Right renal cortex interstitium (tissue), 3 donors: ENCODE results near the gene PGBD5. TPM values are rescaled to one million over a fixed set of nuclear protein-coding genes. Genes with fewer than 3 reads are reported as not detected.

Source experiments
- DNase-seq, 3 donors: peaks; one replicate each; pipeline ENCODE4 v3.0.0-alpha.2; 2013; ENCODE audit warnings: low read depth in 3 of 3, low spot score in 2 of 3
- polyA plus RNA-seq, 3 donors: library from polyadenylated mRNA; unstranded; fragments of 120-200 nt; gene quantifications; one replicate each; pipeline ENCODE4 v1.2.1, GENCODE V29; 2013; ENCODE audit not compliant: insufficient read length in 3 of 3

The PGBD5 gene
- polyA plus RNA-seq, 3 donors, result 6.0 to 7.2 (median 6.5) TPM

DNA sequence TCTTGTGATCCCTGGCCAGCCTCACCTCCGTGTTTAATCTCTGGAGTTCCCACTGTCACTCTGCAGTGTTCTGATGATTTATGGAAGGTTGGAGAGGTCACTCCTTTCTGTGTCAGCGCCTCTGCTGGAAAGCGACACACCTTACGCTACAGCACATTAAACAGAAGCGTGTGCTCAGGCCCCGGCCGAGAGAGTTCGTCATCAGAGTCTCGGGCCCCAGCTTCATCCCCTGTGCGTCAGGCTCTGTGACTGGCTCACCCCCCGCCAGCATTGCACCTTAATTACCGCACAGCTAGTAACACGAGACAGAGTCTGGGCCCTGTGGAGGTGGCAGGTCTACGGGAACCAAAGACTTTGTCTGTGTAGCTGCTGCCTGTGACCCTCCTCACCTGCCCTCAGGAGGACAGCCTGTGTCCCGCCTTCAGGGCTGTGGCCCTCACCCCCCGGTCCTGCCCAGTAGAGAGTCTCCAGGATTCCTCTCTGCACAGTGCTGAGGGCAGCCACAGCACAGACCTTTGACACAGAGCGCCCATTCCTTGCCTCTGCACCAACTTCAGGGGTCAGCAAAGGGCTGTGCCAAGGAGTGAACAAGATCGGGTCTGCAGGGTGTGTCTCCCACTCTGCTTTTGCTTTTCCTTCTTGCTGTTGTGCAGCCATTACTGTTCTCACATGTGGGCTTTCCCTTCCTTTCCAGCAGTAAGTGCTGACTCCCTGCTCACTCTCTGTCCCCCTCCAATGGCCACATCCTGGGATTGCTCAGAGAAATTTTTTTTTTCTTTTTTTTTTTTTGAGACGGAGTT lies 157.6 kb downstream of the PGBD5 start:
- peak in 2 of 3 donors; percentile 27 to 50 for DNase-seq

- no peak for DNase-seq
These were observed 158.6 kb downstream of the PGBD5 start for GRCh38 chr1:230267338-230268065.

DNA sequence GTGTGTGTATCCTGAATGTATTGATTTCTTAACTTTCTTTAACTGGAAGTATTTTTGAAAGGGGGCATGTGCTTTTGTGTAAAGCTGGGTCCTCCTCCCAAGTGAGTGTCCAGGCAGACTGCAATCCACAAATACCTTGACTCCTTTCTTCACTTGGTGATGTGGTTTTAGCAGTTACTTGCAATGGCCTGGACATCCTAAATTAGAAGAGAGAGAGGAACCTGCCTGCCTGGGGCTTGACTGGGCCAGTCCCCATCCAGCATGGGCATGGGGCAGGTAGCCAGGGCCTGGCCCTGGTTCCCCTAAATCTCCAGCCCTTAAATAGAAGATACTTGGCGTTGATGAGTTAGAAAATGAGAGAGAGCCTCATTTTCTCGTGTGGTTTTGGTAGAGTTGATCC lies 159.7 kb downstream of the PGBD5 start:
- no peak for DNase-seq

DNA sequence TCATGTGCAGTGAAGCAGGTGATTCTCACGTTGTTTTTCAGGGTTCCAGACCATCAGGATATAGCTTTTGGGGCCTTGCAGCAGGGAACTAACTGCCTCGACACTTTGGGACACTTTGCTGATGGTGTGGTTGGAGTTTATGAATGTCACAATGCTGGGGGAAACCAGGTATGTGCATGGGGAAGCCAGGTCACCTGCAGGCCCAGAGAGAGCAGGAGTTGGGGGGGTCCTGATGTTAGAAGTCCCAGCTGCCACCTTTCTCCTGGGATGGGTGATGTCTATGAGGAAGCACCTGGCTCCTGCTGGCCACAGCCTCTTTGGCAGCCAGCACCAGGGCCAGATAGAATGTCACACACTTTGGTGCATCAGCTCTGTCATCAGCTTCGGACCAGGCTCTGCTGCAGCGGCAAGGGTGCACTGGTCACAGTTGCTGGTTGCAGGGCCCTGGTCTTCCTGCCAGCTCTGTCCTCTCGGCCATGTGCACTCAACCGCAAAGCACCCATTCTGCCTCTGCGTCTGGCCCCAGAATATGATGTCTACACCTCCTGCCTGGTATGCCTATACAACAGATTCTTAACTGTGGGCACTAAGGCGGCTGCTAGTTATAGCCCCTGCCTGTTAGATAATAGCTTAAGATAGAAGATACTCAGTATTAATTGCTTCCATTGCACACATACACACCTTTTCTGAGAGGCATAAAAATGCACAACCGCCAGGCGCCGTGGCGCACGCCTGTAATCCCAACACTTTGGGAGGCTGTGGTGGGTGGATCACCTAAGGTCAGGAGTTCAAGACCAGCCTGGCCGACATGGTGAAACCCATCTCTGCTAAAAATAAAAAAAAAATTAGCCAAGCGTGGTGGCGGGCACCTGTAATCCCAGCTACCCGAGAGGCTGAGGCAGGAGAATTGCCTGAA lies 160.7 kb downstream of the PGBD5 start:
- no peak for DNase-seq

Other genes starting within 250 kb of the PGBD5 start
- 10 to 100 TPM; 31.5 to 33.7 (median 32.2) TPM for gene COG2, start 216.1 kb upstream of the PGBD5 start, polyA plus RNA-seq